ENCODE measurements around the gene CLDN16.

Gene CLDN16

GRCh38 chr3:190404715-190405114, 16.8 kb downstream of the CLDN16 start:
- Mint-ChIP-seq H3K4me3 (no peak overlapping the region), H3K4me1 (no peaks in the 10 kb centered on the region), H3K9me3 (no peaks in the 10 kb centered on the region), H3K27ac (no peak overlapping the region), H3K27me3 (peaks cover 8% of the 10 kb centered on the region)
- ATAC-seq (no peak), DNase-seq (no peak)

- Mint-ChIP-seq H3K9me3 (peaks cover 9 to 16% of the 10 kb centered on the region in 2 donors), H3K27ac (no peak overlapping the region), H3K4me3 (no peak overlapping the region), H3K4me1 (no peaks in the 10 kb centered on the region), H3K27me3 (peaks cover 16% of the 10 kb centered on the region)
- ATAC-seq, result no peak
- no peak for DNase-seq
Measured at GRCh38 chr3:190414297-190414696, 26.3 kb downstream of the CLDN16 start.

GRCh38 chr3:190424108-190424477, 36.1 kb downstream of the CLDN16 start:
- H3K27me3 Mint-ChIP-seq, result peaks cover 6% of the 10 kb centered on the region
- ATAC-seq (no peak), DNase-seq (no peak)
- no peak overlapping the region for H3K27ac Mint-ChIP-seq
- H3K9me3 Mint-ChIP-seq, result no peaks in the 10 kb centered on the region
- H3K4me1 Mint-ChIP-seq, result peaks cover 9% of the 10 kb centered on the region
- no peak overlapping the region for H3K4me3 Mint-ChIP-seq

GRCh38 chr3:190424478-190425439, 36.8 kb downstream of the CLDN16 start:
- Mint-ChIP-seq H3K27ac (no peak overlapping the region), H3K4me3 (no peak overlapping the region)

GRCh38 chr3:190425833-190426232, 37.9 kb downstream of the CLDN16 start:
- H3K9me3 Mint-ChIP-seq, result no peaks in the 10 kb centered on the region
- peaks cover 6% of the 10 kb centered on the region for H3K27me3 Mint-ChIP-seq
- DNase-seq (no peak), ATAC-seq (no peak)
- no peak overlapping the region for H3K4me3 Mint-ChIP-seq
- no peak overlapping the region for H3K27ac Mint-ChIP-seq
- peaks cover 9% of the 10 kb centered on the region for H3K4me1 Mint-ChIP-seq

More at GRCh38 chr3:190424478-190425439, 36.8 kb downstream of the CLDN16 start:
- DNase-seq (peak; percentile 14 to 39), ATAC-seq (peak; percentile 73)
- peaks cover 9% of the 10 kb centered on the region for H3K4me1 Mint-ChIP-seq
- no peaks in the 10 kb centered on the region for H3K9me3 Mint-ChIP-seq
- H3K27me3 Mint-ChIP-seq, result peaks cover 6% of the 10 kb centered on the region

GRCh38 chr3:190426806-190427507, 39.0 kb downstream of the CLDN16 start:
- Mint-ChIP-seq H3K4me1 (peaks cover 9% of the 10 kb centered on the region), H3K4me3 (no peak overlapping the region), H3K9me3 (no peaks in the 10 kb centered on the region), H3K27ac (no peak overlapping the region), H3K27me3 (peaks cover 8% of the 10 kb centered on the region)
- ATAC-seq (no peak), DNase-seq (no peak)

- Mint-ChIP-seq H3K4me1 (peaks cover 5% of the 10 kb centered on the region), H3K27ac (no peak overlapping the region), H3K27me3 (peaks cover 29% of the 10 kb centered on the region), H3K9me3 (peaks cover 0 to 9% of the 10 kb centered on the region in 2 donors), H3K4me3 (no peak overlapping the region)
- DNase-seq, result no peak
- ATAC-seq, result no peak
Measured at GRCh38 chr3:190429681-190430080, 41.7 kb downstream of the CLDN16 start.

- Mint-ChIP-seq H3K4me1 (no peaks in the 10 kb centered on the region), H3K9me3 (peaks cover 0 to 9% of the 10 kb centered on the region in 2 donors), H3K4me3 (no peak overlapping the region), H3K27ac (no peak overlapping the region), H3K27me3 (peaks cover 32% of the 10 kb centered on the region)
- ATAC-seq (no peak), DNase-seq (no peak)
Measured at GRCh38 chr3:190430906-190431305, 42.9 kb downstream of the CLDN16 start.

GRCh38 chr3:190432216-190432615, 44.3 kb downstream of the CLDN16 start:
- peaks cover 0 to 9% of the 10 kb centered on the region in 2 donors for H3K9me3 Mint-ChIP-seq
- ATAC-seq (no peak), DNase-seq (no peak)
- peak overlapping the region in 1 of 2 donors; percentile 86 for H3K27ac Mint-ChIP-seq
- no peaks in the 10 kb centered on the region for H3K4me1 Mint-ChIP-seq
- H3K27me3 Mint-ChIP-seq, result peaks cover 44% of the 10 kb centered on the region
- no peak overlapping the region for H3K4me3 Mint-ChIP-seq

GRCh38 chr3:190433626-190434025, 45.7 kb downstream of the CLDN16 start:
- DNase-seq, result no peak
- no peak overlapping the region for H3K27ac Mint-ChIP-seq
- no peak overlapping the region for H3K4me3 Mint-ChIP-seq
- no peaks in the 10 kb centered on the region for H3K4me1 Mint-ChIP-seq
- peaks cover 45% of the 10 kb centered on the region for H3K27me3 Mint-ChIP-seq
- H3K9me3 Mint-ChIP-seq, result peaks cover 0 to 9% of the 10 kb centered on the region in 2 donors
- no peak for ATAC-seq

- Mint-ChIP-seq H3K4me3 (no peak overlapping the region), H3K9me3 (peaks cover 0 to 9% of the 10 kb centered on the region in 2 donors), H3K27ac (no peak overlapping the region), H3K27me3 (peaks cover 45% of the 10 kb centered on the region), H3K4me1 (no peaks in the 10 kb centered on the region)
- no peak for ATAC-seq
- no peak for DNase-seq
Measured at GRCh38 chr3:190435618-190436017, 47.7 kb downstream of the CLDN16 start.

GRCh38 chr3:190436331-190436730, 48.4 kb downstream of the CLDN16 start:
- ATAC-seq, result no peak
- Mint-ChIP-seq H3K4me3 (no peak overlapping the region), H3K27ac (no peak overlapping the region), H3K9me3 (peaks cover 0 to 9% of the 10 kb centered on the region in 2 donors), H3K27me3 (peaks cover 45% of the 10 kb centered on the region), H3K4me1 (no peaks in the 10 kb centered on the region)
- no peak for DNase-seq

GRCh38 chr3:190442240-190442639, 54.3 kb downstream of the CLDN16 start:
- ATAC-seq, result no peak
- no peaks in the 10 kb centered on the region for H3K9me3 Mint-ChIP-seq
- H3K4me3 Mint-ChIP-seq, result no peak overlapping the region
- H3K27me3 Mint-ChIP-seq, result peaks cover 7% of the 10 kb centered on the region
- no peak overlapping the region for H3K27ac Mint-ChIP-seq
- peaks cover 9% of the 10 kb centered on the region for H3K4me1 Mint-ChIP-seq
- DNase-seq, result no peak

GRCh38 chr3:190443257-190443656, 55.3 kb downstream of the CLDN16 start:
- no peak overlapping the region for H3K4me3 Mint-ChIP-seq
- peaks cover 9% of the 10 kb centered on the region for H3K4me1 Mint-ChIP-seq
- H3K27me3 Mint-ChIP-seq, result peaks cover 6% of the 10 kb centered on the region
- no peak overlapping the region for H3K27ac Mint-ChIP-seq
- DNase-seq (no peak), ATAC-seq (no peak)
- no peaks in the 10 kb centered on the region for H3K9me3 Mint-ChIP-seq

- H3K4me3 Mint-ChIP-seq, result no peak overlapping the region
- no peaks in the 10 kb centered on the region for H3K9me3 Mint-ChIP-seq
- H3K4me1 Mint-ChIP-seq, result peaks cover 9% of the 10 kb centered on the region
- no peak for ATAC-seq
- no peak for DNase-seq
- no peak overlapping the region for H3K27ac Mint-ChIP-seq
- H3K27me3 Mint-ChIP-seq, result peaks cover 6% of the 10 kb centered on the region
Measured at GRCh38 chr3:190444006-190444405, 56.0 kb downstream of the CLDN16 start.

GRCh38 chr3:190444576-190445145, 56.7 kb downstream of the CLDN16 start:
- H3K4me3 Mint-ChIP-seq, result no peak overlapping the region
- DNase-seq, result no peak
- H3K27ac Mint-ChIP-seq, result no peak overlapping the region
- peaks cover 9% of the 10 kb centered on the region for H3K27me3 Mint-ChIP-seq
- H3K9me3 Mint-ChIP-seq, result no peaks in the 10 kb centered on the region
- ATAC-seq, result no peak
- peaks cover 9% of the 10 kb centered on the region for H3K4me1 Mint-ChIP-seq
